GM06990 (cell line): Measurements from ENCODE around the gene TECTB.
A peak's percentile ranks its signal among the peaks of the same experiment; 100 is the strongest.

ENCODE experiments used
- DNase-seq: peaks from one replicate; pipeline ENCODE4 v3.0.0-alpha.2; 2011; ENCODE audit not compliant: insufficient read length; ENCODE audit errors: extremely low read depth
- H3K27me3 ChIP-seq: replicated peaks from 2 replicates; pipeline ENCODE4 v1.6.0; 2011; ENCODE audit warnings: low read length; ENCODE audit not compliant: control insufficient read depth, insufficient read depth
- H3K36me3 ChIP-seq: 2 replicates; pipeline ENCODE4 v1.5.1; 2011; ENCODE audit warnings: low read length; ENCODE audit not compliant: control insufficient read depth, insufficient read depth
- H3K4me3 ChIP-seq: replicated peaks from 2 replicates; pipeline ENCODE4 v1.5.1; 2011; ENCODE audit warnings: low read depth, mild to moderate bottlenecking, control low read depth, low read length
- CTCF ChIP-seq: IDR thresholded peaks from 2 replicates; pipeline ENCODE4 v1.5.1; 2011; ENCODE audit warnings: low read length, control low read depth, mild to moderate bottlenecking, inconsistent platforms; ENCODE audit not compliant: insufficient read depth, poor library complexity, severe bottlenecking

The TECTB gene

GRCh38 chr10:112302335-112302734, 19.1 kb downstream of the TECTB start:
- no peak overlapping the region for H3K4me3 ChIP-seq
- no peak for DNase-seq
- no peaks in the 10 kb centered on the region for H3K36me3 ChIP-seq
- H3K27me3 ChIP-seq, result no peaks in the 10 kb centered on the region; the same call in 1 of the 2 replicates
- TF ChIP-seq CTCF, result no peak

- H3K27me3 ChIP-seq, result no peaks in the 10 kb centered on the region; the same call in 1 of the 2 replicates
- DNase-seq, result no peak
- no peaks in the 10 kb centered on the region for H3K36me3 ChIP-seq
- TF ChIP-seq CTCF, result no peak
- H3K4me3 ChIP-seq, result no peak overlapping the region
Measured at GRCh38 chr10:112303528-112303927, 20.3 kb downstream of the TECTB start.

GRCh38 chr10:112304267-112304859, 21.2 kb downstream of the TECTB start:
- no peak for TF ChIP-seq CTCF
- H3K27me3 ChIP-seq, result no peaks in the 10 kb centered on the region; the same call in none of the 2 replicates
- no peak for DNase-seq
- no peak overlapping the region for H3K4me3 ChIP-seq
- H3K36me3 ChIP-seq, result no peaks in the 10 kb centered on the region

GRCh38 chr10:112307358-112308124, 24.3 kb downstream of the TECTB start:
- Histone ChIP-seq H3K36me3 (no peaks in the 10 kb centered on the region), H3K27me3 (no peaks in the 10 kb centered on the region; the same call in none of the 2 replicates), H3K4me3 (no peak overlapping the region)
- TF ChIP-seq CTCF, result peak; percentile 90
- peak; percentile 9 for DNase-seq

- no peak for DNase-seq
- no peak for TF ChIP-seq CTCF
- Histone ChIP-seq H3K27me3 (no peaks in the 10 kb centered on the region; the same call in none of the 2 replicates), H3K36me3 (no peaks in the 10 kb centered on the region), H3K4me3 (no peak overlapping the region)
Measured at GRCh38 chr10:112308125-112308502, 24.9 kb downstream of the TECTB start.
